EL (cell line): ENCODE results near the gene ATP1B2.
"Not testable (repeated sequence)": the region's sequence is repeated elsewhere in the genome, so short reads cannot be mapped to it uniquely, and the experiment has no call there.

ENCODE experiments used
- DNase-seq: peaks from one replicate; pipeline ENCODE4 v3.0.0-alpha.2; 2016

The ATP1B2 gene

GRCh38 chr17:7650509-7651096, at the start of gene ATP1B2:
TSS of gene ATP1B2 (plus strand) at chr17:7650926. CDS start at chr17:7651519, 593 bp downstream.
- peak; percentile 54 for DNase-seq

- no peak for DNase-seq
Observed at GRCh38 chr17:7606280-7606679, 44.4 kb upstream of the ATP1B2 start.

GRCh38 chr17:7610641-7611040, 40.1 kb upstream of the ATP1B2 start:
- DNase-seq, result no peak

GRCh38 chr17:7611635-7612293, 39.0 kb upstream of the ATP1B2 start:
- no peak for DNase-seq

GRCh38 chr17:7612294-7612640, 38.5 kb upstream of the ATP1B2 start:
- DNase-seq, result peak; percentile 18

GRCh38 chr17:7613769-7614424, 36.8 kb upstream of the ATP1B2 start:
- peak; percentile 68 for DNase-seq

- DNase-seq, result peak; percentile 100
Observed at GRCh38 chr17:7614425-7615264, 36.1 kb upstream of the ATP1B2 start, which contains the start of gene FXR2. TSS of gene FXR2 (minus strand) at chr17:7614897. CDS start at chr17:7614532, 365 bp downstream.

- no peak for DNase-seq
Observed at GRCh38 chr17:7615265-7615747, 35.4 kb upstream of the ATP1B2 start.

- no peak for DNase-seq
Observed at GRCh38 chr17:7618608-7619007, 32.1 kb upstream of the ATP1B2 start.

GRCh38 chr17:7620835-7621234, 29.9 kb upstream of the ATP1B2 start:
- DNase-seq, result no peak

GRCh38 chr17:7623661-7624060, 27.1 kb upstream of the ATP1B2 start:
- DNase-seq, result no peak

- DNase-seq, result not testable (repeated sequence)
Observed at GRCh38 chr17:7625749-7626148, 25.0 kb upstream of the ATP1B2 start.

- DNase-seq, result no peak
Observed at GRCh38 chr17:7626307-7626706, 24.4 kb upstream of the ATP1B2 start.

GRCh38 chr17:7626956-7627249, 23.8 kb upstream of the ATP1B2 start:
- no peak for DNase-seq

GRCh38 chr17:7627250-7628121, 23.2 kb upstream of the ATP1B2 start, which contains the start of gene SAT2:
TSS of gene SAT2 (minus strand) at chr17:7627821. CDS start at chr17:7627635, 186 bp downstream.
- peak; percentile 96 for DNase-seq

- no peak for DNase-seq
Observed at GRCh38 chr17:7629939-7630571, 20.7 kb upstream of the ATP1B2 start, which contains the start of gene SHBG. TSS of gene SHBG (plus strand) at chr17:7630135. CDS start at chr17:7630173, 38 bp downstream.

- DNase-seq, result no peak
Observed at GRCh38 chr17:7631398-7632380, 19.0 kb upstream of the ATP1B2 start.

- peak; percentile 56 for DNase-seq
Observed at GRCh38 chr17:7632492-7632894, 18.2 kb upstream of the ATP1B2 start.

GRCh38 chr17:7633093-7633492, 17.6 kb upstream of the ATP1B2 start:
- no peak for DNase-seq

GRCh38 chr17:7634384-7634783, 16.3 kb upstream of the ATP1B2 start:
- DNase-seq, result peak; percentile 56
